Suprapubic skin (tissue), 4 donors: ENCODE results near the gene SIK2. TPM values are rescaled to one million over a fixed set of nuclear protein-coding genes. Genes with fewer than 3 reads are reported as not detected.

Experiments used
- DNase-seq, 2 donors: peaks; one replicate each; pipeline ENCODE4 v3.0.0-alpha.2; 2019; ENCODE audit warnings: low spot score in 2 of 2
- H3K27ac ChIP-seq: fragments of 200-600 bp; sonication (generic); one replicate; pipeline ENCODE4 v1.5.1; 2019
- H3K27me3 ChIP-seq: fragments of 200-600 bp; sonication (generic); one replicate; pipeline ENCODE4 v1.5.1; 2019
- H3K36me3 ChIP-seq: fragments of 200-600 bp; sonication (generic); one replicate; pipeline ENCODE4 v1.5.1; 2019
- H3K4me1 ChIP-seq: fragments of 200-600 bp; sonication (generic); one replicate; pipeline ENCODE4 v1.5.1; 2019
- H3K4me3 ChIP-seq: fragments of 200-600 bp; sonication (generic); one replicate; pipeline ENCODE4 v1.5.1; 2019; ENCODE audit warnings: mild to moderate bottlenecking
- H3K9me3 ChIP-seq: fragments of 200-600 bp; sonication (generic); one replicate; pipeline ENCODE4 v1.5.1; 2019
- EP300 ChIP-seq: sonication (generic); formaldehyde crosslinking; IDR thresholded peaks from one replicate; pipeline ENCODE4 v1.6.1; 2017; ENCODE audit warnings: antibody characterized with exemption
- POLR2A ChIP-seq, 2 donors: fragments of 450-650 bp; IDR thresholded peaks; one replicate each; pipeline ENCODE4 v1.6.1; 2017; ENCODE audit warnings: antibody characterized with exemption in 2 of 2, mild to moderate bottlenecking in 2 of 2, moderate library complexity in 2 of 2
- POLR2AphosphoS5 ChIP-seq, 3 donors: sonication (generic); formaldehyde crosslinking; IDR thresholded peaks; one replicate each; pipeline ENCODE4 v1.6.1; 2017; ENCODE audit warnings: antibody characterized with exemption in 3 of 3
- WGBS: methylation state at CpG from one replicate; pipeline ENCODE4 v1.1.5; 2018; 5-methylcytosine and 5-hydroxymethylcytosine counted together
- total RNA-seq, 4 donors: library from RNA; depleted of rRNA; stranded (reverse); fragments of >200 nt; gene quantifications; one replicate each; pipeline ENCODE4 v1.1.0, GENCODE V29; 2016
- TF ChIP-seq, protein P1 (sequence below), 2 donors: fragments of 200-600 bp in 1 of 2; fragments of 450-650 bp in 1 of 2; sonication (generic) in 1 of 2; IDR thresholded peaks; one replicate each; pipeline ENCODE4 v1.5.1; 2016 to 2019; ENCODE audit warnings: antibody characterized with exemption in 2 of 2, mild to moderate bottlenecking in 1 of 2, moderate library complexity in 1 of 2

Gene SIK2
- total RNA-seq = 10 to 100 TPM; 13.9 to 29.0 (median 25.1) TPM

DNA sequence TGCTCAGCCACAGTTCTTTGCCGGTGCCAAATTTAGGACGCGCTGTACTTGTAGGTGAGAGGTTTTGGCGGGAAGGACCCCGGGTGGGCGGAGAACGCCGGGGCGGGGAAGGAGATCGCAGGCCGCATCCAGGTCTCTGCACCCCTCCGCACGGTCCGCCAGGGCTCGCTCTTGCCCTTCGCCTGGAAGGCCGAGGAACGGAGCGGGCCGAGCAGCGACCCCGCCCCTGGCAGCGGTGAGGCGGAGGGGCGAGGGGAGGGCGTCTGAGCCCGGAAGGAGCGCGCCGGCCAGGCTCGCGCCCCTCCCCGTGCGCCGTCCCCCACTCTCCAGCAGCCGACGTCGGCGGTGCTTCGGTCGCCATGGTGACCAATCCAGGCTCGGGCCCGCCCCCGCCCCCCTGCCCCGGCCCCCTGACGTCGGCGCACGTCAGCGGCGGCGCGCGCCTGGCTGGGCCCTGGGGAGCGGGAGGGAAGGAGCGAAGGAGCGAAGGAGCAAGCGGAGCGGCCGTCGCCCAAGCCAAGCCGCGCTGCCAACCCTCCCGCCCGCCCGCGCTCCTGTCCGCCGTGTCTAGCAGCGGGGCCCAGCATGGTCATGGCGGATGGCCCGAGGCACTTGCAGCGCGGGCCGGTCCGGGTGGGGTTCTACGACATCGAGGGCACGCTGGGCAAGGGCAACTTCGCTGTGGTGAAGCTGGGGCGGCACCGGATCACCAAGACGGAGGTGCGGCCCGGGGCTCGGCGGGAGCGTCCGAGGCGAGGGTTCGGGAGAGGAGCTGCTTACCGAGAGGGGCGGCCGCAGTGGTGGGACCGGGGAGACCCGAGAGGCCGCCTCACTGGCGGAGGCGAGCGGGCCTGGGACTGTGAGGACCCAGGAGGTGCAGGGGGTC lies at the start of gene SIK2:
SIK2 (plus strand) TSS at position 471 of the 886 bp plus-strand sequence; CDS start at position 586, 115 bp downstream.
- TF ChIP-seq POLR2AphosphoS5 (IDR thresholded peaks at IDR 0.05) (peak in 2 of 3 donors; percentile 64 to 76), EP300 (no peak), POLR2A (IDR thresholded peaks at IDR 0.05) (no peak)
- TF ChIP-seq, protein P1, sequence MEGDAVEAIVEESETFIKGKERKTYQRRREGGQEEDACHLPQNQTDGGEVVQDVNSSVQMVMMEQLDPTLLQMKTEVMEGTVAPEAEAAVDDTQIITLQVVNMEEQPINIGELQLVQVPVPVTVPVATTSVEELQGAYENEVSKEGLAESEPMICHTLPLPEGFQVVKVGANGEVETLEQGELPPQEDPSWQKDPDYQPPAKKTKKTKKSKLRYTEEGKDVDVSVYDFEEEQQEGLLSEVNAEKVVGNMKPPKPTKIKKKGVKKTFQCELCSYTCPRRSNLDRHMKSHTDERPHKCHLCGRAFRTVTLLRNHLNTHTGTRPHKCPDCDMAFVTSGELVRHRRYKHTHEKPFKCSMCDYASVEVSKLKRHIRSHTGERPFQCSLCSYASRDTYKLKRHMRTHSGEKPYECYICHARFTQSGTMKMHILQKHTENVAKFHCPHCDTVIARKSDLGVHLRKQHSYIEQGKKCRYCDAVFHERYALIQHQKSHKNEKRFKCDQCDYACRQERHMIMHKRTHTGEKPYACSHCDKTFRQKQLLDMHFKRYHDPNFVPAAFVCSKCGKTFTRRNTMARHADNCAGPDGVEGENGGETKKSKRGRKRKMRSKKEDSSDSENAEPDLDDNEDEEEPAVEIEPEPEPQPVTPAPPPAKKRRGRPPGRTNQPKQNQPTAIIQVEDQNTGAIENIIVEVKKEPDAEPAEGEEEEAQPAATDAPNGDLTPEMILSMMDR (IDR thresholded peaks at IDR 0.05) = peak; percentile 78 to 88
- H3K4me1 ChIP-seq = peaks cover 22% of the 10 kb centered on the region

DNA sequence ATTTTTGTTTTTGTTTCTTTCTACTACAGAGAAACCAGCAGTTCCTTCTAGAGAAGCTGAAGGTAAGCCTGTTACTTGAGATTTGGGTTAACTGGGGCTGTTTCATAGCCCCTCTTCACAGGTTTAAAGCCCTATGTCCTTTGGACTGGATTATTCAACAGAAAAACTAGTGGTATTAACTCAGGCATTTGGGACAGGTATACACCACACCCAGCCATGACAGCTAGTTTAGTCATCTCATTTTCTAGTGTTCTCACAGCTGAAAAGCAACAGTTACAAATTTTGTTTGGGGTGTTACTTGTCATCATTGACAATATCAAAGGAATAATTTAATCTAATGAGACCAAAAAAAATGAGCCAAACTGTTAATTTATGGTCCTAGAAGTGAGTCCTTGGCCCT lies 47.7 kb upstream of the SIK2 start:
- TF ChIP-seq EP300 = no peak
- TF ChIP-seq POLR2A (IDR thresholded peaks at IDR 0.05) = no peak
- TF ChIP-seq POLR2AphosphoS5 (IDR thresholded peaks at IDR 0.05) = no peak
- TF ChIP-seq, protein P1 (IDR thresholded peaks at IDR 0.05) = no peak
- Histone ChIP-seq H3K9me3 (no peaks in the 10 kb centered on the region), H3K4me1 (no peaks in the 10 kb centered on the region), H3K27ac (no peak overlapping the region), H3K36me3 (no peaks in the 10 kb centered on the region), H3K27me3 (no peaks in the 10 kb centered on the region), H3K4me3 (no peak overlapping the region)
- DNase-seq = no peak

More for the DNA sequence above, at the start of gene SIK2:
- Histone ChIP-seq H3K9me3 (no peaks in the 10 kb centered on the region), H3K4me3 (peak within 1 kb of the TSS; percentile 94), H3K36me3 (no peaks in the 10 kb centered on the region), H3K27ac (peak within 1 kb of the TSS; percentile 97), H3K27me3 (no peaks in the 10 kb centered on the region)
- DNase-seq = peak; percentile 94 to 96
- 0% methylated on average over 17 of the region's 100 CpGs for WGBS

DNA sequence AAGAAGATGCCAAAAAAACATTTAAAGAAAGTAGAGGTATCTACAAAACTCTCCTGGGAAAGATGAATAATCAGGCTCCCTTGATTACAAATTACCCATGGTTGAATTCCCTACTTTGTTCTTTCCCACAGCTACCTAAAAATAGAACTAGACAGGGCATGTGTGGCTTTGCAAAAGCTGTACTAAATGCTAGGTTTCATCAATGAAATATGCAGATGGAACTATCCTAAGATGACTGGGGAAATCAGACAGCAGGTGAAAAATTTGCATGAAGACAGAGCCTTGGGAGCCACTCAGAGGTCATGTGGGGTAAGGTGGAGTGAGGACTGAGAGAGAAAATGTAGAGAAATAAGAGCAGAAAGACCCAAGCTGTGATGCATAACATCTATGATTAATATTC lies 47.0 kb upstream of the SIK2 start:
- no peak overlapping the region for H3K27ac ChIP-seq
- no peaks in the 10 kb centered on the region for H3K27me3 ChIP-seq
- no peaks in the 10 kb centered on the region for H3K4me1 ChIP-seq
- H3K4me3 ChIP-seq = no peak overlapping the region
- no peaks in the 10 kb centered on the region for H3K9me3 ChIP-seq
- DNase-seq = no peak
- no peak for TF ChIP-seq POLR2AphosphoS5 (IDR thresholded peaks at IDR 0.05)
- no peak for TF ChIP-seq EP300
- no peak for TF ChIP-seq POLR2A (IDR thresholded peaks at IDR 0.05)
- TF ChIP-seq, protein P1 (IDR thresholded peaks at IDR 0.05) = no peak
- H3K36me3 ChIP-seq = no peaks in the 10 kb centered on the region

DNA sequence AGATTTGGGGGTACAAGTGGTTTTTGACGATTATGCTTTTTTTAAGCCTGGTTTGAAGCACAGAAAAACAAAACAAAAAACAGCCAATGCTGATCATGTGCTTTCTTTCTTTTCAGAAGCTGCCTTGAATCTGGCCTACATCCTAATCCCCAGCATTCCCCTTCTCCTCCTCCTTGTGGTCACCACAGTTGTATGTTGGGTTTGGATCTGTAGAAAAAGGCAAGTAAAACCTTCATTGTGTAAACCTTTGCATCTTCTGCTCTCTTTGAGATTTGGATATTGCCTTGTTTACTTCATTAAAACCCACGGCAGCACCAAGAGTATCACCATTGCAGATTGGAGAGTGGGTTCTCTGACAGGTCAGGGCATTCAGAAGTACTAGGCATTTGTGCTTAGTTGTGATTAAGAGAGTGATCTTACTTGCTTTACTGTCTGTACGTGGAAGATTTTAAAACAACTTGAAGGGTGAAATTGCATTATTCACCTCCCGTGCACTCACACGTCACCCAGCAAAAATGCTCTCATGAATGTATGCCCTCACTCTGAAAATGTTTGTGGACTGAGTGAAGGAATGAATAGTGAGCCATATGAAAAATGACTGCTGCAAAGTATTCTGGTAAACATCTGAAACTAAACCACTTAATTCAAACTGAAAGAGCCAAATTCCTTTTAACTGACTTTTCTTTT lies 44.7 kb upstream of the SIK2 start:
- no peak overlapping the region for H3K27ac ChIP-seq
- 77% methylated on average over 5 of the region's 5 CpGs for WGBS

More for the DNA sequence above, 44.7 kb upstream of the SIK2 start:
- Histone ChIP-seq H3K4me3 (no peak overlapping the region), H3K4me1 (no peaks in the 10 kb centered on the region), H3K36me3 (no peaks in the 10 kb centered on the region), H3K27me3 (no peaks in the 10 kb centered on the region), H3K9me3 (no peaks in the 10 kb centered on the region)
- TF ChIP-seq POLR2A (IDR thresholded peaks at IDR 0.05) (no peak), EP300 (no peak), POLR2AphosphoS5 (IDR thresholded peaks at IDR 0.05) (no peak)
- TF ChIP-seq, protein P1 (IDR thresholded peaks at IDR 0.05) = no peak
- DNase-seq = no peak
